Mesendoderm (in vitro differentiated cells): ENCODE measurements around the gene TPRA1.

Source experiments
- DNase-seq: peaks from one replicate; pipeline ENCODE4 v3.0.0; 2013
- H2AK5ac ChIP-seq: 2 replicates; pipeline ENCODE4 v1.6.1; 2013; ENCODE audit warnings: low read length, inconsistent platforms
- H2BK120ac ChIP-seq: 2 replicates; pipeline ENCODE4 v1.6.1; 2013; ENCODE audit warnings: low read depth, mild to moderate bottlenecking, low read length, moderate library complexity, mixed read lengths
- H2BK15ac ChIP-seq: replicated peaks from 2 replicates; pipeline ENCODE4 v1.6.1; 2013; ENCODE audit warnings: low read depth, mild to moderate bottlenecking, moderate library complexity
- H2BK5ac ChIP-seq: 2 replicates; pipeline ENCODE4 v1.6.1; 2013; ENCODE audit warnings: low read length, inconsistent platforms
- H3K18ac ChIP-seq: 2 replicates; pipeline ENCODE4 v1.6.1; 2013; ENCODE audit warnings: mild to moderate bottlenecking, low read length, mixed read lengths
- H3K23ac ChIP-seq: one replicate; pipeline ENCODE4 v1.6.1; 2013; ENCODE audit warnings: low read length
- H3K27ac ChIP-seq: 2 replicates; pipeline ENCODE4 v1.5.1; 2013; ENCODE audit warnings: low read depth, mild to moderate bottlenecking, inconsistent platforms, low read length, moderate library complexity
- H3K27me3 ChIP-seq: 2 replicates; pipeline ENCODE4 v1.6.1; 2013; ENCODE audit warnings: low read length, control low read depth, mild to moderate bottlenecking, inconsistent platforms; ENCODE audit not compliant: insufficient read depth, poor library complexity
- H3K36me3 ChIP-seq: 2 replicates; pipeline ENCODE4 v1.6.1; 2013; ENCODE audit warnings: low read length, inconsistent platforms; ENCODE audit not compliant: control insufficient read depth, insufficient read depth
- H3K4ac ChIP-seq: one replicate; pipeline ENCODE4 v1.6.1; 2013; ENCODE audit warnings: low read depth, mild to moderate bottlenecking, low read length, moderate library complexity
- H3K4me1 ChIP-seq: 2 replicates; pipeline ENCODE4 v1.6.1; 2013; ENCODE audit warnings: low read depth, low read length, inconsistent platforms; ENCODE audit not compliant: control insufficient read depth
- H3K4me2 ChIP-seq: 2 replicates; pipeline ENCODE4 v1.6.1; 2013; ENCODE audit warnings: low read length
- H3K4me3 ChIP-seq: 2 replicates; pipeline ENCODE4 v1.5.1; 2013; ENCODE audit warnings: mild to moderate bottlenecking, low read length
- H3K56ac ChIP-seq: one replicate; pipeline ENCODE4 v1.6.1; 2013; ENCODE audit warnings: low read length
- H3K79me1 ChIP-seq: 2 replicates; pipeline ENCODE4 v1.6.1; 2013; ENCODE audit warnings: low read length, inconsistent platforms
- H3K79me2 ChIP-seq: 2 replicates; pipeline ENCODE4 v1.6.1; 2013; ENCODE audit warnings: mild to moderate bottlenecking, low read length; ENCODE audit not compliant: control insufficient read depth, insufficient read depth
- H3K9ac ChIP-seq: 2 replicates; pipeline ENCODE4 v1.6.1; 2013; ENCODE audit warnings: low read length, inconsistent platforms
- H4K5ac ChIP-seq: one replicate; pipeline ENCODE4 v1.6.1; 2013; ENCODE audit warnings: low read length
- H4K8ac ChIP-seq: one replicate; pipeline ENCODE4 v1.6.1; 2013; ENCODE audit warnings: low read depth, mild to moderate bottlenecking, control low read depth, low read length, moderate library complexity
- WGBS: extraction: QIAGEN DNeasy Blood & Tissue Kit; methylation state at CpG from one replicate; pipeline ENCODE4 v1.1.7; 2013; ENCODE audit warnings: low lambda C conversion rate, missing lambda C conversion rate; ENCODE audit not compliant: insufficient coverage; ENCODE audit errors: extremely low coverage; 5-methylcytosine and 5-hydroxymethylcytosine counted together

The TPRA1 gene

GRCh38 chr3:127628426-127628787 is 37.9 kb upstream of the TPRA1 start:
- no peak overlapping the region for H3K4me2 ChIP-seq
- no peak overlapping the region for H4K8ac ChIP-seq
- no peak overlapping the region for H3K27ac ChIP-seq
- no peak overlapping the region for H2BK15ac ChIP-seq
- no peaks in the 10 kb centered on the region for H3K4me1 ChIP-seq
- H3K36me3 ChIP-seq: no peaks in the 10 kb centered on the region
- H2BK120ac ChIP-seq: no peak overlapping the region
- peaks cover 12% of the 10 kb centered on the region for H3K27me3 ChIP-seq
- DNase-seq: no peak
- no peaks in the 10 kb centered on the region for H3K79me1 ChIP-seq
- no peak overlapping the region for H4K5ac ChIP-seq
- no peak overlapping the region for H3K4me3 ChIP-seq
- H3K9ac ChIP-seq: no peak overlapping the region
- H2BK5ac ChIP-seq: no peak overlapping the region
- no peak overlapping the region for H2AK5ac ChIP-seq
- WGBS: no CpG with 5 or more reads among the region's 4 CpGs
- no peak overlapping the region for H3K23ac ChIP-seq
- H3K56ac ChIP-seq: no peak overlapping the region
- no peak overlapping the region for H3K18ac ChIP-seq
- H3K4ac ChIP-seq: no peak overlapping the region
- no peaks in the 10 kb centered on the region for H3K79me2 ChIP-seq

DNA sequence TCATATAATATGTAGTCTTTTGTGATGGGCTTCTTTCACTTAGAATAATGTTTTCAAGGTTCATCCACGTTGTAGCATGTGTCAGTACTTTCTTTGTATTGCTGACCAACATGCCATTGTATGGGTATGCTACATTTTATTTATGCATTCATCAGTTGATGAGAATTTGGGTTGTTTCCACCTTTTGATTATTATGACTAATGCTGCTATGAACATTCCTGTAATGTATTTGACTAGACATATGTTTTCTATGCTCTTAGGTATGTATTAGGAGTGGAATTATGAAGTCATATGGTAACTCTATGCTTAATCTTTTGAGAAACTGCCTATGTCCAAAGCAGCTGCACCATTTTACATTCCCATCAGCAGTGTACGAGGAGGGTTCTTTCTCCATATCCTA is 35.3 kb upstream of the TPRA1 start:
- H3K27ac ChIP-seq: no peak overlapping the region
- H2BK5ac ChIP-seq: no peak overlapping the region
- no peak for DNase-seq
- H3K79me1 ChIP-seq: no peaks in the 10 kb centered on the region
- no peak overlapping the region for H2AK5ac ChIP-seq
- peaks cover 12% of the 10 kb centered on the region for H3K27me3 ChIP-seq
- no peak overlapping the region for H3K9ac ChIP-seq
- H3K4me3 ChIP-seq: no peak overlapping the region
- no peak overlapping the region for H3K56ac ChIP-seq
- H2BK120ac ChIP-seq: no peak overlapping the region
- H4K5ac ChIP-seq: no peak overlapping the region
- no peak overlapping the region for H2BK15ac ChIP-seq
- no peaks in the 10 kb centered on the region for H3K79me2 ChIP-seq
- H3K4me2 ChIP-seq: no peak overlapping the region
- WGBS: no CpG with 5 or more reads among the region's 2 CpGs
- H3K23ac ChIP-seq: no peak overlapping the region
- no peak overlapping the region for H3K18ac ChIP-seq
- H3K4ac ChIP-seq: no peak overlapping the region
- peaks cover 14% of the 10 kb centered on the region for H3K36me3 ChIP-seq
- no peak overlapping the region for H4K8ac ChIP-seq
- no peaks in the 10 kb centered on the region for H3K4me1 ChIP-seq

DNA sequence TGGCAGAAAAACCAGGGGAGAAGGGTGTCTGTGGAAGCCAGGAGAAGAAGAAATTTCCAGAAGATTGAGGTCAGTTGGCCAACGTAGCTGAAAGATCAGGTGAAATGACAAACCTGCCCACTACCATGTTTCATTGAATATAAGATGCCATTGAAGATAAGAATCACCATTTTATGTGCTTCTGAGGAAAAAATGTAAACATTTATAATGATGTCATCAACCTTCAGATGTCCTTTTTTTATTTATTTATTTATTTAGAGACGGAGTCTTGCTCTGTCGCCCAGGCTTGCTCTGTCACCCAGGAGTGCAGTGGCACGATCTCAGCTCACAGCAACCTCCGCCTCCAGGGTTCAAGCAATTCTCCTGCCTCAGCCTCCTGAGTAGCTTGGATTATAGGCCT is 33.5 kb upstream of the TPRA1 start:
- Histone ChIP-seq H3K56ac (no peak overlapping the region), H2AK5ac (no peak overlapping the region), H4K5ac (no peak overlapping the region), H3K27me3 (peaks cover 10% of the 10 kb centered on the region), H3K79me2 (no peaks in the 10 kb centered on the region), H3K4me3 (no peak overlapping the region), H3K23ac (no peak overlapping the region), H3K4ac (no peak overlapping the region), H3K36me3 (peaks cover 20% of the 10 kb centered on the region), H3K9ac (no peak overlapping the region), H3K18ac (no peak overlapping the region), H3K4me2 (no peak overlapping the region), H3K27ac (no peak overlapping the region), H2BK120ac (no peak overlapping the region), H3K79me1 (no peaks in the 10 kb centered on the region), H3K4me1 (no peaks in the 10 kb centered on the region), H2BK5ac (no peak overlapping the region), H2BK15ac (no peak overlapping the region), H4K8ac (no peak overlapping the region)
- no CpG with 5 or more reads among the region's 5 CpGs for WGBS
- DNase-seq: no peak

- Histone ChIP-seq H3K36me3 (peaks cover 27% of the 10 kb centered on the region), H4K5ac (no peak overlapping the region), H2BK15ac (no peak overlapping the region), H3K9ac (no peak overlapping the region), H3K4ac (no peak overlapping the region), H3K79me1 (no peaks in the 10 kb centered on the region), H2BK120ac (no peak overlapping the region), H3K79me2 (no peaks in the 10 kb centered on the region), H4K8ac (no peak overlapping the region), H3K27ac (no peak overlapping the region), H2BK5ac (no peak overlapping the region), H2AK5ac (no peak overlapping the region), H3K23ac (no peak overlapping the region), H3K4me3 (no peak overlapping the region), H3K18ac (no peak overlapping the region), H3K4me2 (no peak overlapping the region), H3K56ac (no peak overlapping the region), H3K4me1 (no peaks in the 10 kb centered on the region), H3K27me3 (peaks cover 2% of the 10 kb centered on the region)
- no CpG with 5 or more reads among the region's 8 CpGs for WGBS
- no peak for DNase-seq
Observed at GRCh38 chr3:127622772-127623576, 32.4 kb upstream of the TPRA1 start.

- Histone ChIP-seq H3K79me1 (no peaks in the 10 kb centered on the region), H3K79me2 (no peaks in the 10 kb centered on the region), H4K5ac (no peak overlapping the region), H3K9ac (no peak overlapping the region), H3K56ac (no peak overlapping the region), H4K8ac (no peak overlapping the region), H2AK5ac (no peak overlapping the region), H3K4me1 (no peaks in the 10 kb centered on the region), H3K18ac (no peak overlapping the region), H3K4me2 (no peak overlapping the region), H2BK5ac (no peak overlapping the region), H3K4me3 (no peak overlapping the region), H3K27me3 (no peaks in the 10 kb centered on the region), H2BK15ac (no peak overlapping the region), H3K36me3 (peaks cover 30% of the 10 kb centered on the region), H3K23ac (no peak overlapping the region), H3K27ac (no peak overlapping the region), H2BK120ac (no peak overlapping the region), H3K4ac (no peak overlapping the region)
- no peak for DNase-seq
- WGBS: no CpG with 5 or more reads among the region's 11 CpGs
Observed at GRCh38 chr3:127622031-127622430, 31.5 kb upstream of the TPRA1 start.
